HepG2 (cell line): ENCODE results near the gene DDX54. TPM values are rescaled to one million over a fixed set of nuclear protein-coding genes. Genes with fewer than 3 reads are reported as not detected.

Experiments used
- ATAC-seq: fragments of 200-7000 bp; cut with Tn5 transposase; 3 replicates; pipeline ENCODE4 v1.9.1; 2020; ENCODE audit warnings: mild to moderate bottlenecking, moderate library complexity
- BruUV-seq: library from RNA; stranded (reverse); fragments of 400-500 nt; replicated peaks from 2 replicates; lab custom pipeline; 2021; lab: Mats Ljungman, UMichigan
- CTCF ChIA-PET: fragments of 300-600 bp; formaldehyde crosslinking; extraction: SDS; loops from one replicate; lab custom pipeline; 2021; ENCODE audit warnings: low total read pairs, inconsistent platforms, low intra/inter-chr PET ratio; lab: Yijun Ruan, JAX
- POLR2A ChIA-PET: fragments of 350-600 bp; sonication (Branson Sonifier 250); formaldehyde crosslinking; loops from one replicate; lab custom pipeline; 2020; ENCODE audit warnings: antibody characterized with exemption, inconsistent platforms; lab: Yijun Ruan, JAX
- DNase-seq: peaks from one replicate; pipeline ENCODE4 v3.0.0-alpha.2; 2015; ENCODE audit warnings: low spot score
- FAIRE-seq: peaks from 3 replicates; lab custom pipeline; 2011; peaks lifted over from hg19 to GRCh38; lab: Jason Lieb, UNC
- H2AFZ ChIP-seq: one replicate; pipeline ENCODE4 v1.6.1; 2011; ENCODE audit warnings: low read length, inconsistent platforms
- H3K27ac ChIP-seq: fragments of 300-600 bp; 3 replicates; pipeline ENCODE4 v1.8.0; 2011; ENCODE audit warnings: mixed run types, mild to moderate bottlenecking, mixed read lengths, low read length, inconsistent platforms; ENCODE audit not compliant: insufficient read depth; ENCODE audit errors: extremely low read length
- H3K27me3 ChIP-seq, 2 experiments: fragments of 200-600 bp in 1 of 2; 2 replicates in 1 of 2; 3 replicates in 1 of 2; pipeline versions ENCODE4 v1.6.0 to v1.8.0; 2011; ENCODE audit warnings: low read length in 2 of 2, mild to moderate bottlenecking in 2 of 2, moderate library complexity in 2 of 2, inconsistent platforms in 1 of 2; ENCODE audit not compliant: insufficient read depth in 2 of 2, control insufficient read depth in 1 of 2
- H3K36me3 ChIP-seq, 2 experiments: fragments of 200-600 bp in 1 of 2; replicated peaks in 1 of 2; 2 replicates in 1 of 2; 3 replicates in 1 of 2; pipeline versions ENCODE4 v1.5.1 to v1.8.0; 2011; ENCODE audit warnings: low read length in 2 of 2, inconsistent platforms in 1 of 2; ENCODE audit not compliant: insufficient read depth in 2 of 2, control insufficient read depth in 1 of 2
- H3K4me1 ChIP-seq: 2 replicates; pipeline ENCODE4 v1.5.1; 2012; ENCODE audit warnings: low read length, inconsistent platforms; ENCODE audit not compliant: insufficient read depth
- H3K4me2 ChIP-seq: 2 replicates; pipeline ENCODE4 v1.6.0; 2011; ENCODE audit warnings: low read depth, low read length, inconsistent platforms
- H3K4me3 ChIP-seq, 3 experiments: fragments of 200-600 bp in 1 of 3; sonication (generic), shearing (Covaris generic) in 1 of 3; replicated peaks in 1 of 3; 2 replicates each; pipeline ENCODE4 v1.5.1; 2011 to 2016; ENCODE audit warnings: low read length in 3 of 3, inconsistent platforms in 2 of 3, low read depth in 2 of 3, mild to moderate bottlenecking in 2 of 3, control low read depth in 1 of 3, mixed read lengths in 1 of 3; ENCODE audit not compliant: insufficient read depth in 1 of 3
- H3K79me2 ChIP-seq: one replicate; pipeline ENCODE4 v1.6.1; 2011; ENCODE audit warnings: low read length, inconsistent platforms; ENCODE audit not compliant: insufficient read depth
- H3K9ac ChIP-seq: 2 replicates; pipeline ENCODE4 v1.6.0; 2011; ENCODE audit warnings: mild to moderate bottlenecking, low read depth, low read length, inconsistent platforms; ENCODE audit not compliant: insufficient read depth
- H3K9me3 ChIP-seq: 2 replicates; pipeline ENCODE4 v1.5.1; 2012; ENCODE audit warnings: mild to moderate bottlenecking, low read length
- H4K20me1 ChIP-seq: 2 replicates; pipeline ENCODE4 v1.6.0; 2011; ENCODE audit warnings: inconsistent platforms, mild to moderate bottlenecking, low read length, moderate library complexity; ENCODE audit not compliant: insufficient read depth
- BCL6 ChIP-seq: IDR thresholded peaks from 2 replicates; pipeline ENCODE4 v1.6.1; 2016; ENCODE audit warnings: missing genetic modification reagents, missing compliant biosample characterization
- ETV6 ChIP-seq: sonication (generic); formaldehyde crosslinking; conservative IDR thresholded peaks from 2 replicates; pipeline ENCODE4 v1.4.0; 2020; ENCODE audit warnings: missing genetic modification reagents
- GATAD1 ChIP-seq: IDR thresholded peaks from 2 replicates; pipeline ENCODE4 v1.6.1; 2016; ENCODE audit warnings: missing genetic modification reagents, missing compliant biosample characterization
- HMGXB3 ChIP-seq: sonication (generic); formaldehyde crosslinking; IDR thresholded peaks from 2 replicates; pipeline ENCODE4 v1.4.0; 2020; ENCODE audit warnings: missing genetic modification reagents, borderline replicate concordance
- NPAS2 ChIP-seq: sonication (generic); formaldehyde crosslinking; IDR thresholded peaks from 2 replicates; pipeline ENCODE4 v1.8.0; 2022; ENCODE audit warnings: mild to moderate bottlenecking, missing genetic modification reagents, borderline replicate concordance
- NR2C2 ChIP-seq: sonication (generic); formaldehyde crosslinking; IDR thresholded peaks from 2 replicates; pipeline ENCODE4 v1.4.0; 2020; ENCODE audit warnings: missing genetic modification reagents, mild to moderate bottlenecking, moderate library complexity, borderline replicate concordance
- PCBP2 ChIP-seq: fragments of 200-400 bp; formaldehyde crosslinking; optimal IDR thresholded peaks from 2 replicates; pipeline ENCODE3; 2018; ENCODE audit warnings: low read length, low read depth; ENCODE audit not compliant: poor library complexity, severe bottlenecking
- STAG1 ChIP-seq: sonication (generic); formaldehyde crosslinking; IDR thresholded peaks from 2 replicates; pipeline ENCODE4 v1.4.0; 2020; ENCODE audit warnings: missing genetic modification reagents
- ZNF12 ChIP-seq: sonication (generic); formaldehyde crosslinking; IDR thresholded peaks from 2 replicates; pipeline ENCODE4 v1.5.0; 2020; ENCODE audit warnings: missing genetic modification reagents
- ZNF788 ChIP-seq: sonication (generic); formaldehyde crosslinking; IDR thresholded peaks from 2 replicates; pipeline ENCODE4 v1.5.0; 2020; ENCODE audit warnings: mild to moderate bottlenecking, missing genetic modification reagents, borderline replicate concordance
- WGBS: methylation state at CpG from one replicate; pipeline ENCODE4 v1.1.6; 2017; ENCODE audit warnings: low lambda C conversion rate; 5-methylcytosine and 5-hydroxymethylcytosine counted together
- in situ Hi-C: cut with HindIII; loops from 2 replicates; pipeline ENCODE4 v1.10.0; 2017; ENCODE audit warnings: low pct_unique_long_range_greater_than_20kb; ENCODE audit not compliant: extremely low pct_ligation_motif_present
- intact Hi-C: fragments of 100-400 bp; cut with micrococcal nuclease; formaldehyde crosslinking; loops from one replicate; pipeline ENCODE4 v1.10.0; 2022; ENCODE audit not compliant: unreplicated experiment
- polyA plus RNA-seq, 8 experiments: library from polyadenylated mRNA; depleted of rRNA in 3 of 8; stranded (reverse) in 7 of 8; unstranded in 1 of 8; fragments of >200 nt; fragmentation: Illumina TruSeq in 4 of 8; extraction: Trizol in 4 of 8; gene quantifications; 2 replicates each; pipeline versions ENCODE4 v1.2.1 to v1.2.3, GENCODE V29; 2011 to 2016; ENCODE audit warnings: low read depth in 4 of 8, missing spikeins in 1 of 8, mixed read lengths in 1 of 8; ENCODE audit not compliant: insufficient read depth in 1 of 8
- total RNA-seq, 5 experiments: library from RNA; depleted of rRNA; stranded (reverse); fragments of >200 nt; fragmentation: Illumina TruSeq; extraction: Trizol; gene quantifications; 2 replicates each; pipeline ENCODE4 v1.2.3, GENCODE V29; 2016; ENCODE audit warnings: low read depth in 1 of 5
- TF ChIP-seq, protein P1 (sequence below): sonication (generic); formaldehyde crosslinking; IDR thresholded peaks from 2 replicates; pipeline ENCODE4 v1.5.1; 2020; ENCODE audit warnings: mild to moderate bottlenecking, moderate library complexity, missing genetic modification reagents
- TF ChIP-seq, protein P2 (sequence below): sonication (generic); formaldehyde crosslinking; IDR thresholded peaks from 2 replicates; pipeline ENCODE4 v1.8.1; 2023; ENCODE audit warnings: missing genetic modification reagents, mild to moderate bottlenecking, borderline replicate concordance
- TF ChIP-seq, protein P3 (sequence below): sonication (generic); formaldehyde crosslinking; IDR thresholded peaks from 2 replicates; pipeline ENCODE4 v1.5.0; 2020; ENCODE audit warnings: mild to moderate bottlenecking, missing genetic modification reagents, borderline replicate concordance

DDX54 gene
- total and polyA plus RNA-seq, 2 of the 13 experiments (the other 11 are each of a cell fraction or from before 2014, with no cell fraction given), result 59.7 to 61.1 TPM

DNA sequence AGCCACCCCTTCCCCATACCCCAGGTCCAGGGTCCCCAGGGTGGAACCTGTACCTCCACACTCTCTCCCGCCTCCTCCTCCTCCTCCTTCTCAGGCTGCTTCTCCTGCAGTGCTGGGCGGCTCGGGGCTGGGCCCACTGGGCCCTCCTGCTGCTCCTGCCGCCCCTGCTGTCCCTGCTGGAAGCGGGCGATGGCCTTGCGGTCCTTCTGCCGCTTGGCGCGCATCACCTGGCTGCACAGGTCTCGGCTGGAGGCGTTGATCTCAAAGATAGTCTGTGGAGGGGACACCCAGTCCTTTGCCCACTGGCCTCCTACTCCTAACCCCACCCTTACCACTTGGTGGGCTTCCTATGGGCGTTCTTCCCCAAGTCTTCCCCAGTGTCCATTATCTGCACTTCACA is 21.3 kb downstream of the DDX54 start:
- WGBS, result 98% methylated on average over 13 of the region's 13 CpGs
- H3K36me3 ChIP-seq, result peaks cover 42 to 81% of the 10 kb centered on the region in 2 experiments; a peak in 4 of 5 replicates

More for the DNA sequence above, 21.3 kb downstream of the DDX54 start:
- Histone ChIP-seq H4K20me1 (no peaks in the 10 kb centered on the region), H3K4me2 (no peak overlapping the region), H2AFZ (no peak overlapping the region), H3K9ac (no peak overlapping the region), H3K9me3 (no peaks in the 10 kb centered on the region), H3K79me2 (no peaks in the 10 kb centered on the region), H3K4me3 (no peak overlapping the region), H3K27me3 (no peaks in the 10 kb centered on the region), H3K27ac (no peak overlapping the region), H3K4me1 (no peaks in the 10 kb centered on the region)
- in situ Hi-C loops (no loop called here), intact Hi-C loops (no loop called here)
- ChIA-PET POLR2A (no interaction called here), CTCF (no interaction called here)
- FAIRE-seq (no peak), DNase-seq (no peak), ATAC-seq (no peak)
- TF ChIP-seq ZNF12 (no peak), NR2C2 (CRISPR knock-in tag) (no peak), BCL6 (no peak), GATAD1 (CRISPR knock-in tag) (no peak), ETV6 (CRISPR knock-in tag) (no peak), PCBP2 (no peak), HMGXB3 (CRISPR knock-in tag) (no peak), NPAS2 (no peak), STAG1 (CRISPR knock-in tag) (no peak), ZNF788 (no peak)
- TF ChIP-seq, protein P1, sequence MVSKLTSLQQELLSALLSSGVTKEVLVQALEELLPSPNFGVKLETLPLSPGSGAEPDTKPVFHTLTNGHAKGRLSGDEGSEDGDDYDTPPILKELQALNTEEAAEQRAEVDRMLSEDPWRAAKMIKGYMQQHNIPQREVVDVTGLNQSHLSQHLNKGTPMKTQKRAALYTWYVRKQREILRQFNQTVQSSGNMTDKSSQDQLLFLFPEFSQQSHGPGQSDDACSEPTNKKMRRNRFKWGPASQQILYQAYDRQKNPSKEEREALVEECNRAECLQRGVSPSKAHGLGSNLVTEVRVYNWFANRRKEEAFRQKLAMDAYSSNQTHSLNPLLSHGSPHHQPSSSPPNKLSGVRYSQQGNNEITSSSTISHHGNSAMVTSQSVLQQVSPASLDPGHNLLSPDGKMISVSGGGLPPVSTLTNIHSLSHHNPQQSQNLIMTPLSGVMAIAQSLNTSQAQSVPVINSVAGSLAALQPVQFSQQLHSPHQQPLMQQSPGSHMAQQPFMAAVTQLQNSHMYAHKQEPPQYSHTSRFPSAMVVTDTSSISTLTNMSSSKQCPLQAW, result no peak
- TF ChIP-seq, protein P2, sequence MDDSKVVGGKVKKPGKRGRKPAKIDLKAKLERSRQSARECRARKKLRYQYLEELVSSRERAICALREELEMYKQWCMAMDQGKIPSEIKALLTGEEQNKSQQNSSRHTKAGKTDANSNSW (CRISPR knock-in tag), result no peak
- TF ChIP-seq, protein P3, sequence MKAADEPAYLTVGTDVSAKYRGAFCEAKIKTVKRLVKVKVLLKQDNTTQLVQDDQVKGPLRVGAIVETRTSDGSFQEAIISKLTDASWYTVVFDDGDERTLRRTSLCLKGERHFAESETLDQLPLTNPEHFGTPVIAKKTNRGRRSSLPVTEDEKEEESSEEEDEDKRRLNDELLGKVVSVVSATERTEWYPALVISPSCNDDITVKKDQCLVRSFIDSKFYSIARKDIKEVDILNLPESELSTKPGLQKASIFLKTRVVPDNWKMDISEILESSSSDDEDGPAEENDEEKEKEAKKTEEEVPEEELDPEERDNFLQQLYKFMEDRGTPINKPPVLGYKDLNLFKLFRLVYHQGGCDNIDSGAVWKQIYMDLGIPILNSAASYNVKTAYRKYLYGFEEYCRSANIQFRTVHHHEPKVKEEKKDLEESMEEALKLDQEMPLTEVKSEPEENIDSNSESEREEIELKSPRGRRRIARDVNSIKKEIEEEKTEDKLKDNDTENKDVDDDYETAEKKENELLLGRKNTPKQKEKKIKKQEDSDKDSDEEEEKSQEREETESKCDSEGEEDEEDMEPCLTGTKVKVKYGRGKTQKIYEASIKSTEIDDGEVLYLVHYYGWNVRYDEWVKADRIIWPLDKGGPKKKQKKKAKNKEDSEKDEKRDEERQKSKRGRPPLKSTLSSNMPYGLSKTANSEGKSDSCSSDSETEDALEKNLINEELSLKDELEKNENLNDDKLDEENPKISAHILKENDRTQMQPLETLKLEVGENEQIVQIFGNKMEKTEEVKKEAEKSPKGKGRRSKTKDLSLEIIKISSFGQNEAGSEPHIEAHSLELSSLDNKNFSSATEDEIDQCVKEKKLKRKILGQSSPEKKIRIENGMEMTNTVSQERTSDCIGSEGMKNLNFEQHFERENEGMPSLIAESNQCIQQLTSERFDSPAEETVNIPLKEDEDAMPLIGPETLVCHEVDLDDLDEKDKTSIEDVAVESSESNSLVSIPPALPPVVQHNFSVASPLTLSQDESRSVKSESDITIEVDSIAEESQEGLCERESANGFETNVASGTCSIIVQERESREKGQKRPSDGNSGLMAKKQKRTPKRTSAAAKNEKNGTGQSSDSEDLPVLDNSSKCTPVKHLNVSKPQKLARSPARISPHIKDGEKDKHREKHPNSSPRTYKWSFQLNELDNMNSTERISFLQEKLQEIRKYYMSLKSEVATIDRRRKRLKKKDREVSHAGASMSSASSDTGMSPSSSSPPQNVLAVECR (CRISPR knock-in tag), result no peak
- BruUV-seq, result no TSS peak
